Motor neuron (in vitro differentiated cells): ENCODE measurements around the gene TRAPPC2L. TPM values are rescaled to one million over a fixed set of nuclear protein-coding genes. Genes with fewer than 3 reads are reported as not detected.
A peak's percentile ranks its signal among the peaks of the same experiment; 100 is the strongest.

Experiments used
- ATAC-seq, 8 experiments: fragments of 200-7000 bp; cut with Tn5 transposase; replicated peaks in 6 of 8; 2 replicates each; pipeline ENCODE4 v1.8.0; 2021; ENCODE audit warnings: mild to moderate bottlenecking in 8 of 8, moderate library complexity in 8 of 8
- H3K27ac ChIP-seq, 2 donors: fragments of 250-450 bp; sonication (Bioruptor Pico); 2 replicates each; pipeline ENCODE4 v1.9.0; 2021; ENCODE audit warnings: antibody characterized with exemption in 2 of 2, mild to moderate bottlenecking in 2 of 2, moderate library complexity in 1 of 2
- H3K4me1 ChIP-seq, 2 donors: fragments of 250-450 bp; sonication (Bioruptor Pico); replicated peaks in 1 of 2; 2 replicates each; pipeline ENCODE4 v1.6.1; 2021; ENCODE audit warnings: antibody characterized with exemption in 2 of 2, mild to moderate bottlenecking in 2 of 2, moderate library complexity in 1 of 2
- H3K4me3 ChIP-seq, 5 donors: fragments of 250-450 bp; sonication (Bioruptor Pico); 2 replicates each; pipeline ENCODE4 v1.9.0; 2021; ENCODE audit warnings: antibody characterized with exemption in 5 of 5, mild to moderate bottlenecking in 5 of 5, moderate library complexity in 4 of 5
- WGBS, 10 experiments: fragments of 450-650 bp; shearing (Covaris generic); methylation state at CpG; one replicate each; pipeline ENCODE4 v1.0.0; 2022; 5-methylcytosine and 5-hydroxymethylcytosine counted together
- in situ Hi-C, 9 experiments: fragments of 400-800 bp; cut with MboI; loops; one replicate each; pipeline ENCODE4 v1.15.0; 2021; ENCODE audit warnings: low sequenced_read_pairs in 9 of 9, low pct_unique_long_range_greater_than_20kb in 2 of 9; ENCODE audit not compliant: unreplicated experiment in 9 of 9
- total RNA-seq, 8 experiments: library from RNA; unstranded; fragments of 300-600 nt; gene quantifications; 2 replicates each; pipeline versions ENCODE4 v1.2.3 to v1.2.4, GENCODE V29; 2022

The TRAPPC2L gene
- total RNA-seq, 8 experiments from 2014 or later: 31.5 to 93.6 (median 52.3) TPM

DNA sequence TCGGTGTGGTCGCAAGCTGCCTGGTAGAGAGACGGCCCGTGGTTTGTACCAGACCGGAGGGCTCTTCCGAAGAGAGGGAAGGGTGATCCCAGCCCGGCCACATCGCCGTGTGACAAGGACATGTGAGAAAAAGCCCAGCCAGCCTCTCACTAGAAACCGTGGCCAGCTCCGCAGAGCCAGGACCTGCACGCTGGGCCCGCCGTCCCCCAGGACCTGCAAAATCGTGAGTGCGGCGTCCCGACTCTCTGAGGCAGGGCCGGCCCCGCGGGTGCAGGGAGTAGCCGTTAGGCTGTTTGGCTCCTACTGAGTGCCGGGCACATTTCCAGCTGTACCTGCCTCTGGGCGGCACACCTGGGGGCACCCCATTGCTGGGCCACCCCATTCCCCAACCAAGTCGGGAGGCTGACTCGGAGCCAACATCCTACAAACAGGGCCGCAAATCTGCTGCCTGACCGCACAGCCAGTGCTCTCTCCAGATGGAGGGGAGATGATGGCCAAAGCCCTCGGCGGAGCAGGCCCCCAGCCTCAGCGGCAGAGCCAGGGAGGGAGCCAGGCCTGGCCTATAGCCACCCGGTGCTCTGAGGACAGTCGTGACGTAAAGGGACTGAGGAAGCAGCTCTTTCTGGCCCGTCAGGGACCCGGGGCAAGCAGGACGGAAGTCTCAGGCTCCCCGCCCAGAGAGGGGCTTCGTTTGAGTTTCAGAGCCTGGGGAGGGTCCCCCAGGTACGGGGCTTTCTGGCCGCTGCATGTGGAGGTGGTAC lies 43.2 kb downstream of the TRAPPC2L start:
- H3K27ac ChIP-seq: no peak overlapping the region

GRCh38 chr16:88900662-88901052 lies 43.7 kb downstream of the TRAPPC2L start:
- peaks cover 14 to 19% of the 10 kb centered on the region in 2 donors for H3K4me1 ChIP-seq
- ATAC-seq: no peak
- in situ Hi-C loops: no loop called here
- no peak overlapping the region for H3K4me3 ChIP-seq
- WGBS, 10 experiments: 90% methylated on average over 2 of the region's 12 CpGs; no CpG with 5 or more reads in 9 of the 10 experiments
- H3K27ac ChIP-seq: no peak overlapping the region

More for the DNA sequence above, 43.2 kb downstream of the TRAPPC2L start:
- WGBS, 10 experiments: 40 to 93% (median 73%) methylated on average over 1 to 12 of the region's 41 CpGs; no CpG with 5 or more reads in 3 of the 10 experiments
- in situ Hi-C loops: no loop called here
- no peak overlapping the region for H3K4me3 ChIP-seq
- peaks cover 14 to 15% of the 10 kb centered on the region in 2 donors for H3K4me1 ChIP-seq
- ATAC-seq: no peak

DNA sequence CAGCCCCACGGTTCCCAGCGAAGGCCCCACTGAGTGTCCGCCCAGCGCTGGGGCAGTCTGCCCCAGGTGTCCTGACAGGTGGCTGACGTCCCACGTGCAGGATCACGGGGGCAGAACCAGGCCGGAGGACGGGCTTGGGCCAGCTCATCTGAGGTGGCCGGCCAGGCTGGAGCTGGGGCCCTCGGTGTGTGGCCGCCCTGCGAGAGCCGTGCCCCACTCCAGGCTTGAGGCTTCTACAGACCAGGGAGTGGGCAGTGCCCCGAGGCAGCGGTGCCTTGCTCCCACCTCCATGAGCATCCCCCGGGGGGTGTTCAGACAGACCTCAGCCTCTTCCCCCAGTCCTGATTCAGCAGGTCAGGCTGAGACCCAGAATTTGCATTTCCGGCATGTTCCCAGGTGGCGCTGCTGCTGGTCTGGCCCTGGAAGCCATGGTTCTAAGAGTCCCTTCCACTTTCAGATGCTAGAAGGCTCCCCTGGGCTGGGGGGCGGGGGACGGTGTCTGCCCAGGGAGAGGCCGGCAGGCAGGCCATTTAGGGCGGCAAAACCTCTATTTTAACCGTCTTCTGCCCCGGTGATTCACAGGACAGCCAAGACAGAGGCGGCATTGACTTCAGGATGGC lies 44.9 kb downstream of the TRAPPC2L start:
- in situ Hi-C loops: no loop called here
- ATAC-seq: peak in 2 of 8 experiments; percentile 10 to 15
- no peak overlapping the region for H3K4me3 ChIP-seq
- WGBS, 10 experiments: 60 to 95% (median 73%) methylated on average over 2 to 14 of the region's 26 CpGs; no CpG with 5 or more reads in 6 of the 10 experiments
- peak overlapping the region in 1 of 2 donors; percentile 41 for H3K27ac ChIP-seq
- peaks cover 14 to 25% of the 10 kb centered on the region in 2 donors for H3K4me1 ChIP-seq

- Histone ChIP-seq H3K27ac (no peak overlapping the region), H3K4me3 (no peak overlapping the region), H3K4me1 (peaks cover 14 to 25% of the 10 kb centered on the region in 2 donors)
- WGBS, 10 experiments: 74 to 93% (median 92%) methylated on average over 3 to 4 of the region's 16 CpGs; no CpG with 5 or more reads in 7 of the 10 experiments
- ATAC-seq: no peak
- in situ Hi-C loops: no loop called here
These were observed 45.8 kb downstream of the TRAPPC2L start for GRCh38 chr16:88902744-88903143.

DNA sequence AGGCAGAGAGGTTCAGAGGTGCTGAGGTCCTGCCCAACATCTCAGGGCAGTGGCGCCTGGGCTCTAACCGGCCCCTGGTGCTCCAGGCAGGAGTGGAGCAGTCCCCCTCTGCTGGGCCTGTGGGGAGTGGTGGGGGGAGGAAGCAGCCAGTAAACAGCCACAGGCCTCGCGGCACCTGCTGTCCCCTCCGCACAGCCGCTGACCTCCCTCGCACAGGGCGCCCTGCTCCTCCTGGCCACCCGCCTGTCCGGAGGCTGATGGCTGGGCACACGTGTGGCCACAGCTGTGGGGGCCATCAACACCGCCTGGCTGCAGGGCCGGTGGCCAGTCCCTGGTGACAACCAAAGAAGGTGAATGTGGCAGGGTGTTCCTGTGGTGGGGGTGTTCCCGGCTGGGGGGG lies 46.3 kb downstream of the TRAPPC2L start:
- in situ Hi-C loops: no loop called here
- WGBS, 10 experiments: 60% methylated on average over 1 of the region's 14 CpGs; no CpG with 5 or more reads in 9 of the 10 experiments
- no peak overlapping the region for H3K27ac ChIP-seq
- H3K4me1 ChIP-seq: peaks cover 14 to 25% of the 10 kb centered on the region in 2 donors
- no peak overlapping the region for H3K4me3 ChIP-seq
- ATAC-seq: peak in 5 of 8 experiments; percentile 46 to 69 (median 54)

GRCh38 chr16:88904676-88905365 lies 47.9 kb downstream of the TRAPPC2L start:
- WGBS, 10 experiments: 42 to 100% (median 96%) methylated on average over 1 to 8 of the region's 21 CpGs; no CpG with 5 or more reads in 6 of the 10 experiments
- peak in 1 of 8 experiments; percentile 1 for ATAC-seq
- H3K4me1 ChIP-seq: peaks cover 14 to 25% of the 10 kb centered on the region in 2 donors
- H3K4me3 ChIP-seq: no peak overlapping the region
- H3K27ac ChIP-seq: no peak overlapping the region
- in situ Hi-C loops: no loop called here

GRCh38 chr16:88905563-88905962 lies 48.6 kb downstream of the TRAPPC2L start:
- no peak overlapping the region for H3K4me3 ChIP-seq
- ATAC-seq: peak in 4 of 8 experiments; percentile 12 to 68 (median 18)
- no peak overlapping the region for H3K27ac ChIP-seq
- WGBS, 10 experiments: 17% methylated on average over 1 of the region's 13 CpGs; no CpG with 5 or more reads in 9 of the 10 experiments
- in situ Hi-C loops: no loop called here
- H3K4me1 ChIP-seq: peaks cover 14 to 25% of the 10 kb centered on the region in 2 donors

- WGBS, 10 experiments: 20 to 100% (median 62%) methylated on average over 1 to 5 of the region's 16 CpGs; no CpG with 5 or more reads in 6 of the 10 experiments
- Histone ChIP-seq H3K27ac (no peak overlapping the region), H3K4me1 (peaks cover 14 to 29% of the 10 kb centered on the region in 2 donors), H3K4me3 (no peak overlapping the region)
- in situ Hi-C loops: no loop called here
- ATAC-seq: no peak
These were observed 49.1 kb downstream of the TRAPPC2L start for GRCh38 chr16:88906020-88906419.

DNA sequence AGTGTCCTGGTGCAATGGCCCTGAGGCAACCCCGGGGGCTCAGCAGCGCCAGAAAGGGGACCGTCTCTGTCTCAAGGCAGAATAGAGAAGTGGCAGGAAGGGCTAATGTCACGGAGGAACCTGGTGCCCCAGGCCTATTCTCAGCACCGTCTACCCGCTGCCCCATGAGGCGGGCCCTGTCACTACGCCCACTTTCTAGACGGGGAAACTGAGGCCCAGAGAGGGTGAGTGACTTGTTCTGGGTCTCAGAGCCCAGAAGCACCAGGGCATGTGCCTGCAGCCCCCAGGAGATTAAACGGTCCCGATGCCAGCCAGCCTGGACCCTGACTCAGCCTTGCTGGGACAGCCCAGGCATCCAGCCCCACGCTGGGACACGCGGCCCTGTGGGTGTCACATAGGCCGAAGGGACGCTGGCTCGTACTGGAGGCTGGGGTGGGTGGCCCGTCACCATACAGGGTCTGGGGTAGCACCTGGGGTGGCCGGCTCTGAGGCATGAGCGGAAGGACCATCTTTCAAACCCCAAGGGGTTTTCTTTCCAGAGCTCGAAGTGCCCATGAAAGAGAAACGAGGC lies 49.7 kb downstream of the TRAPPC2L start:
- H3K4me3 ChIP-seq: no peak overlapping the region
- no peak overlapping the region for H3K27ac ChIP-seq
- 75 to 100% (median 87%) methylated on average over 1 to 4 of the region's 22 CpGs; no CpG with 5 or more reads in 4 of the 10 experiments for WGBS, 10 experiments
- in situ Hi-C loops: no loop called here
- no peak for ATAC-seq
- peaks cover 13 to 34% of the 10 kb centered on the region in 2 donors for H3K4me1 ChIP-seq

GRCh38 chr16:88907768-88908167 lies 50.8 kb downstream of the TRAPPC2L start:
- Histone ChIP-seq H3K27ac (no peak overlapping the region), H3K4me1 (peaks cover 3 to 22% of the 10 kb centered on the region in 2 donors), H3K4me3 (no peak overlapping the region)
- WGBS, 10 experiments: no CpG with 5 or more reads among the region's 4 CpGs
- in situ Hi-C loops: no loop called here
- ATAC-seq: no peak

DNA sequence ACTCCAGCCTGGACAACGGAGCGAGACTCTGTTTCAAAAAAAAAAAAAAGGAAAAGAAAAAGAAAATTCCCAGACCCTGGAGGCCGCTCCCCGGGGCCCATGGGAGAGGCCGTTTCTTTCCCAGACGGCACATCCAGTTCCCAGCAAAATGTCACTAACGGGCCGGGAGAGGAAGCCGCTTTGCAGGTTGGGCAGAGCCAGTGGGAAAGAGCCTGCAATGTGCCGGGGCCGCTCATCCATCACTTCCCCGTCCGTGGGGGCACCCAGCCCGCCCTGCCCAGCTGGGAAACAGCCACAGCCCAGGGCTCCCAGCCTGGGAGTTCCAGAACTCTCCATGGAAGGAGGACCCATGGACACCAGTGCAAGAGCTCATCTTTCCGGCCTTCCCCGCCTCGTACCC lies 51.4 kb downstream of the TRAPPC2L start:
- Histone ChIP-seq H3K27ac (no peak overlapping the region), H3K4me3 (no peak overlapping the region), H3K4me1 (peaks cover under 1 to 19% of the 10 kb centered on the region in 2 donors)
- ATAC-seq: no peak
- WGBS, 10 experiments: 49 to 100% (median 82%) methylated on average over 1 to 5 of the region's 17 CpGs; no CpG with 5 or more reads in 2 of the 10 experiments
- in situ Hi-C loops: no loop called here

DNA sequence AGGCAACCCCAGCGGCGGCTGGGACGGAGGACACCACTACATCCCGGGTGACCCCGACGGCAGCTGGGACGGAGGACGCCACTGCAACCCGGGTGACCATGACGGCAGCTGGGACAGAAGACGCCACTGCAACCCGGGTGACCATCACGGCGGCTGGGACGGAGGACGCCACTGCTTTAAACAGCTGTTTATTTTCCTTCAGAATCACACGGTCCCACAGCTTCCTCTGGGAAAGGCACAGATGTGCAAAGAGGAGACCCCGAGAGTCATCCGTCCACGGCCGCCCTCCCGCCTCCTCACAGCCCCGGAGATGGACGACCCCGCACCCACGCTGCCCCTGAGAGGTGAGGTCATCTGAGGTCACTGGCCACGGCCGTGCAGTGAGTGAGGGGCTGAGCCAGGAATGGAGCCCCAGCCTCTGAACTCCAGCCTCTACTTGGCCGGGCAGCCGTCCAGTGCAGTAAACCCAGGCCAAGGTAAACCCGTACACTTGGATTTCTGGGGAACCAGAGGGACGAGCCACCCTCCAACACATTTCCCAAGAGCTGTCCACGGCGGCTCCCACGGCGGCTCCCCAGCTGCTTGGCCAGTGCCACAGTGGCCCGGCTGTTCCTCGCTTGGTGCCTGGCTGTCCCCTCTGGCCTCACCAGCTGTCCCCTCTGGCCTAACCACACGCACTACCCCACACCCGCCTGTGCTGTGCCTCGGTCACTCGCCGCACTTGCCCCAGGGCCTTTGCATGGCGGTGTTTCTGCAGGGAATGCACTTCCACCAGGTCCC lies 52.7 kb downstream of the TRAPPC2L start:
- WGBS, 10 experiments: 26 to 93% (median 75%) methylated on average over 3 to 11 of the region's 44 CpGs; no CpG with 5 or more reads in 4 of the 10 experiments
- Histone ChIP-seq H3K27ac (no peak overlapping the region), H3K4me1 (peaks cover 0 to 19% of the 10 kb centered on the region in 2 donors), H3K4me3 (no peak overlapping the region)
- in situ Hi-C loops: loop anchor here in 1 of 9 experiments (10.0 kb wide), 1 partner anchor 55 kb away; the partner anchor contains the start of genes GALNS and TRAPPC2L
- ATAC-seq: peak in 1 of 8 experiments; percentile 53
